Lung (tissue), 12 donors: Measurements from ENCODE around the gene KLHL29. TPM values are rescaled to one million over a fixed set of nuclear protein-coding genes. Genes with fewer than 3 reads are reported as not detected.

ENCODE experiments used
- ATAC-seq: fragments of 200-7000 bp; cut with Tn5 transposase; one replicate; pipeline ENCODE4 v1.9.1; 2020; ENCODE audit warnings: moderate number of reproducible peaks; ENCODE audit not compliant: insufficient read depth, low FRiP score
- DNase-seq, 3 donors: peaks; one replicate each; pipeline ENCODE4 v3.0.0-alpha.2; 2013 to 2017
- H3K27ac ChIP-seq, 2 donors: one replicate each; pipeline ENCODE4 v1.5.1; 2013; ENCODE audit warnings: mild to moderate bottlenecking in 2 of 2, moderate library complexity in 2 of 2, control low read depth in 1 of 2, inconsistent platforms in 1 of 2, low read depth in 1 of 2, low read length in 1 of 2
- H3K27me3 ChIP-seq, 3 donors: one replicate each; pipeline ENCODE4 v1.5.1; 2013; ENCODE audit warnings: low read length in 2 of 3; ENCODE audit not compliant: control insufficient read depth in 3 of 3, insufficient read depth in 3 of 3
- H3K36me3 ChIP-seq, 4 donors: one replicate each; pipeline ENCODE4 v1.5.1; 2013; ENCODE audit warnings: low read length in 4 of 4, mild to moderate bottlenecking in 1 of 4, moderate library complexity in 1 of 4; ENCODE audit not compliant: control insufficient read depth in 4 of 4, insufficient read depth in 4 of 4
- H3K4me1 ChIP-seq, 5 donors: one replicate each; pipeline ENCODE4 v1.5.1; 2013; ENCODE audit warnings: low read length in 5 of 5, mild to moderate bottlenecking in 2 of 5, moderate library complexity in 1 of 5; ENCODE audit not compliant: control insufficient read depth in 5 of 5, insufficient read depth in 5 of 5
- H3K4me3 ChIP-seq: one replicate; pipeline ENCODE4 v1.5.1; 2013; ENCODE audit warnings: mild to moderate bottlenecking, control low read depth, moderate library complexity
- H3K9ac ChIP-seq, 2 donors: one replicate each; pipeline ENCODE4 v1.5.1; 2013; ENCODE audit warnings: low read length in 2 of 2, control low read depth in 1 of 2; ENCODE audit not compliant: insufficient read depth in 1 of 2
- H3K9me3 ChIP-seq, 4 donors: one replicate each; pipeline ENCODE4 v1.5.1; 2013; ENCODE audit warnings: low read length in 3 of 4, mild to moderate bottlenecking in 1 of 4, moderate library complexity in 1 of 4; ENCODE audit not compliant: control insufficient read depth in 4 of 4, insufficient read depth in 3 of 4
- CTCF ChIP-seq: IDR thresholded peaks from 2 replicates; pipeline ENCODE4 v1.5.1; 2012; ENCODE audit warnings: mild to moderate bottlenecking; ENCODE audit errors: control extremely low read depth, extremely low read depth
- WGBS, 2 donors: extraction: QIAGEN DNeasy Blood & Tissue Kit; methylation state at CpG; one replicate each; pipeline ENCODE4 v1.1.7; 2013; 5-methylcytosine and 5-hydroxymethylcytosine counted together
- polyA plus RNA-seq, 2 donors: library from polyadenylated mRNA; stranded (reverse); fragments of 200-250 nt; gene quantifications; one replicate each; pipeline ENCODE4 v1.2.1, GENCODE V29; 2013
- total RNA-seq, 2 donors: library from RNA; depleted of rRNA in 1 of 2; stranded (reverse); fragments of >200 nt in 1 of 2; gene quantifications; one replicate each; pipeline ENCODE4 v1.2.1, GENCODE V29; 2014 to 2021
- donor health status: control.
- donor health status: control.
- donor health status: Bipolar disorder and iron deficiency.
- donor health status: healthy.
- donor health status: DM: yes; HTN: yes; CAD: no.

Gene KLHL29
- total and polyA plus RNA-seq, 4 donors: 2.7 to 16.2 (median 3.5) TPM

DNA sequence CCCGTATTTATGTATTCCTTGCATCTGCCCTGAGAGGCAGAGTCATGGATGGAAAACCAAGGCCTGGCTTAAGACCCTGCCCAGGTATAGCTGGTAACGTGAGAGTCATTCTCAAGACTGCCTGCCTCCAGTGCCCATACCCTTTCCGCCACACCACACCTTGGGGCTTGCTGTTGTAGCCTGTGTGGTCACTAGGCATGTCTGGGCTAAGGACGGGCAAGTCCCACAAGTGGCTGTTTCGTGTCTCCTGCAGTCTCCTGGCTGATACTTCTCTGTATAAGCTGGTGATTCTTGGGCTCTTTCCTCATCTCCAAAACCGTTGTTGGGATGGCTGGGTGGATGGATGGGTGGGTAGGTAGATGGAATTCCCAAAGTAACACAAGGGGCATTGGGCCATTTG, 269.8 kb downstream of the KLHL29 start:
- Histone ChIP-seq H3K9me3 (peaks cover 0 to 2% (median 0%) of the 10 kb centered on the region in 4 donors), H3K4me3 (no peak overlapping the region), H3K27ac (no peak overlapping the region), H3K36me3 (peaks cover 0 to 5% (median 0%) of the 10 kb centered on the region in 4 donors), H3K4me1 (peaks cover 0 to 15% (median 0%) of the 10 kb centered on the region in 5 donors), H3K9ac (no peak overlapping the region), H3K27me3 (no peaks in the 10 kb centered on the region)
- TF ChIP-seq CTCF: no peak
- DNase-seq: no peak
- no peak for ATAC-seq
- 93 to 94% methylated on average over 6 of the region's 6 CpGs for WGBS, 2 donors

DNA sequence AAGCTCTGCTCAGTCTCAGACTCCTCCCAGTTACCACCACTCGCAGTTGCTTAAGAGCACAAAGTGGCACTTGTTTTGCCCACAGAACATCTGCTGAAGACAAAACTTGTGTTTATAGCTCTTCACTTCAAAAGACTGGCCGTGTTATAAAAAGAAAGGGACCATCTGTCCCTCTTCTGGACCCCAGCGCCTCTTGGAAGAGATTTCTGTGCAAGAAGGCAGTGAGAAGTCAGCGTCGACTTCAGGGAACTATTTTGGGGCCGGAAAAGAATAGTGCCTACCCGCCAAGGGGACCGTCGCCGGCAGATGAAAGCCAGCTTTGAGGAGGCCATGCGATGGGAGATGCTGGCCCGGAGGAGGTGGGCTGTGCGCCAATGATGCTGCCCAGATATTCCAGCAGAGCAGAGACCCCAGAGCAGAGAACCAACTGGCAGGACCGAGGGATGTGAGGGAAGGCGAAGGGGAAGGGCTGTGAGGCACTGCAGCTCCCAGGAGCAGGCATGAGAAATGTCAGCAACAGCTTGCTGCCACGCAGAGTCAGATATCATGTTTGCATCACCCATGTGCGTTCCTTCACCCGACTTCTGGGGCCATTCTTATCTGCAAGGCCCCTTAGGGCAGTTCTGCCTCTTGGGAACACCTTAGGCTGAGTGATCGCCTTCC, 271.1 kb downstream of the KLHL29 start:
- 78 to 89% methylated on average over 19 of the region's 19 CpGs for WGBS, 2 donors

DNA sequence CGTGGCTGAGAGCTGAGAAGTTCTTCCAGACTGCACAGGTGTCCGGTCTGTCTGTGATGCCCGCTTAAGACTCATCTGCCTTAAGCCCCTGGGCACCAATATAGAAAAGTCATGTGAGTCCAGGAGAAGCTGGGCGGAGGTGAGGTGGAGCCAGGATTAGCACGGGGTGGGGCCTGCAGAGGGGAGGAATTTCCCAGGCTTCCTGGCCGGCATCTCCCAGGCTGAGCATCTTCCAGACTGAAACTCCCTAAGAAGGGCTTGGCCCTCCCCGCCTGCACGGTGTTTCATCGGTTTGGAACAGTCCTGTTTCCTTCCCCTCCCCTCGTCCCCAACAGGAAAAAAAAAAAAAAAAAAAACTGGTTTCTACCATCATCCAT, 271.6 kb downstream of the KLHL29 start:
- peaks cover 0 to 15% (median 0%) of the 10 kb centered on the region in 5 donors for H3K4me1 ChIP-seq
- H3K27ac ChIP-seq: no peak overlapping the region
- H3K27me3 ChIP-seq: no peaks in the 10 kb centered on the region
- DNase-seq (no peak), ATAC-seq (no peak)
- H3K9ac ChIP-seq: no peak overlapping the region
- 55 to 65% methylated on average over 10 of the region's 10 CpGs for WGBS, 2 donors
- no peak overlapping the region for H3K4me3 ChIP-seq
- H3K9me3 ChIP-seq: peaks cover 0 to 1% (median 0%) of the 10 kb centered on the region in 4 donors
- no peaks in the 10 kb centered on the region for H3K36me3 ChIP-seq
- no peak for TF ChIP-seq CTCF

More for the DNA sequence above, 271.1 kb downstream of the KLHL29 start:
- Histone ChIP-seq H3K36me3 (peaks cover 0 to 5% (median 0%) of the 10 kb centered on the region in 4 donors), H3K9me3 (peaks cover 0 to 2% (median 0%) of the 10 kb centered on the region in 4 donors), H3K27ac (no peak overlapping the region), H3K9ac (no peak overlapping the region), H3K27me3 (no peaks in the 10 kb centered on the region), H3K4me1 (peaks cover 0 to 15% (median 0%) of the 10 kb centered on the region in 5 donors), H3K4me3 (no peak overlapping the region)
- peak in 2 of 3 donors; percentile 41 to 51 for DNase-seq
- no peak for TF ChIP-seq CTCF
- ATAC-seq: no peak
